ENCODE measurements around the gene SLC6A18.

DNA sequence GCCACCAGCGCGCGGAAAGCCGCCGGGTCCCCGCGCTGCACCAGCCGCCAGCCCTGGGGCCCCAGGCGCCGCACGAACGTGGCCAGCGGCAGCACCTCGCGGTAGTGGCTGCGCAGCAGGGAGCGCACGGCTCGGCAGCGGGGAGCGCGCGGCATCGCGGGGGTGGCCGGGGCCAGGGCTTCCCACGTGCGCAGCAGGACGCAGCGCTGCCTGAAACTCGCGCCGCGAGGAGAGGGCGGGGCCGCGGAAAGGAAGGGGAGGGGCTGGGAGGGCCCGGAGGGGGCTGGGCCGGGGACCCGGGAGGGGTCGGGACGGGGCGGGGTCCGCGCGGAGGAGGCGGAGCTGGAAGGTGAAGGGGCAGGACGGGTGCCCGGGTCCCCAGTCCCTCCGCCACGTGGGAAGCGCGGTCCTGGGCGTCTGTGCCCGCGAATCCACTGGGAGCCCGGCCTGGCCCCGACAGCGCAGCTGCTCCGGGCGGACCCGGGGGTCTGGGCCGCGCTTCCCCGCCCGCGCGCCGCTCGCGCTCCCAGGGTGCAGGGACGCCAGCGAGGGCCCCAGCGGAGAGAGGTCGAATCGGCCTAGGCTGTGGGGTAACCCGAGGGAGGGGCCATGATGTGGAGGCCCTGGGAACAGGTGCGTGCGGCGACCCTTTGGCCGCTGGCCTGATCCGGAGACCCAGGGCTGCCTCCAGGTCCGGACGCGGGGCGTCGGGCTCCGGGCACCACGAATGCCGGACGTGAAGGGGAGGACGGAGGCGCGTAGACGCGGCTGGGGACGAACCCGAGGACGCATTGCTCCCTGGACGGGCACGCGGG lies 69.9 kb downstream of the SLC6A18 start, which contains the start of gene TERT:
- TF ChIP-seq CTCF (tag by site-specific recombination; IDR thresholded peaks at IDR 0.05) = no peak
- TF ChIP-seq, protein P1, sequence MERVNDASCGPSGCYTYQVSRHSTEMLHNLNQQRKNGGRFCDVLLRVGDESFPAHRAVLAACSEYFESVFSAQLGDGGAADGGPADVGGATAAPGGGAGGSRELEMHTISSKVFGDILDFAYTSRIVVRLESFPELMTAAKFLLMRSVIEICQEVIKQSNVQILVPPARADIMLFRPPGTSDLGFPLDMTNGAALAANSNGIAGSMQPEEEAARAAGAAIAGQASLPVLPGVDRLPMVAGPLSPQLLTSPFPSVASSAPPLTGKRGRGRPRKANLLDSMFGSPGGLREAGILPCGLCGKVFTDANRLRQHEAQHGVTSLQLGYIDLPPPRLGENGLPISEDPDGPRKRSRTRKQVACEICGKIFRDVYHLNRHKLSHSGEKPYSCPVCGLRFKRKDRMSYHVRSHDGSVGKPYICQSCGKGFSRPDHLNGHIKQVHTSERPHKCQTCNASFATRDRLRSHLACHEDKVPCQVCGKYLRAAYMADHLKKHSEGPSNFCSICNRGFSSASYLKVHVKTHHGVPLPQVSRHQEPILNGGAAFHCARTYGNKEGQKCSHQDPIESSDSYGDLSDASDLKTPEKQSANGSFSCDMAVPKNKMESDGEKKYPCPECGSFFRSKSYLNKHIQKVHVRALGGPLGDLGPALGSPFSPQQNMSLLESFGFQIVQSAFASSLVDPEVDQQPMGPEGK (tag by site-specific recombination; IDR thresholded peaks at IDR 0.05) = no peak
- TF ChIP-seq KLF16 (tag by site-specific recombination; IDR thresholded peaks at IDR 0.05) = no peak
- no peak for TF ChIP-seq REST (tag by site-specific recombination; IDR thresholded peaks at IDR 0.05)
- no peak for TF ChIP-seq ZSCAN5A (tag by site-specific recombination; IDR thresholded peaks at IDR 0.05)
- TF ChIP-seq ZNF510 (tag by site-specific recombination; IDR thresholded peaks at IDR 0.05; ENCODE audit: insufficient replicate concordance) = no peak
- TF ChIP-seq SP2 (tag by site-specific recombination; IDR thresholded peaks at IDR 0.05) = no peak
- TF ChIP-seq EGR2 (tag by site-specific recombination; IDR thresholded peaks at IDR 0.05; ENCODE audit: low read depth) = no peak
